Lower leg skin (tissue), 3 donors: ENCODE measurements around the gene ZNF341.

Experiments
- CTCF ChIP-seq, 3 donors: fragments of 450-650 bp; IDR thresholded peaks; one replicate each; pipeline ENCODE4 v1.5.1; 2016; ENCODE audit warnings: antibody characterized with exemption in 3 of 3, mild to moderate bottlenecking in 3 of 3, moderate library complexity in 2 of 3
- POLR2A ChIP-seq, 2 donors: fragments of 450-650 bp; IDR thresholded peaks; one replicate each; pipeline ENCODE4 v1.6.1; 2016 to 2017; ENCODE audit warnings: antibody characterized with exemption in 2 of 2, mild to moderate bottlenecking in 1 of 2, moderate library complexity in 1 of 2

- TF ChIP-seq POLR2A (IDR thresholded peaks at IDR 0.05) (no peak), CTCF (IDR thresholded peaks at IDR 0.05) (no peak)
Measured at GRCh38 chr20:33766686-33767085, 34.9 kb downstream of the ZNF341 start.
